HG03060 (cell line): Measurements from ENCODE around the gene PSPH.
"Not testable (repeated sequence)": the region's sequence is repeated elsewhere in the genome, so short reads cannot be mapped to it uniquely, and the experiment has no call there.

ENCODE experiments used
- ATAC-seq: cut with Tn5 transposase; IDR thresholded peaks from one replicate; pipeline ENCODE4 v1.9.1; 2021; ENCODE audit warnings: low read depth, moderate number of reproducible peaks; ENCODE audit not compliant: unreplicated experiment

Gene PSPH

DNA sequence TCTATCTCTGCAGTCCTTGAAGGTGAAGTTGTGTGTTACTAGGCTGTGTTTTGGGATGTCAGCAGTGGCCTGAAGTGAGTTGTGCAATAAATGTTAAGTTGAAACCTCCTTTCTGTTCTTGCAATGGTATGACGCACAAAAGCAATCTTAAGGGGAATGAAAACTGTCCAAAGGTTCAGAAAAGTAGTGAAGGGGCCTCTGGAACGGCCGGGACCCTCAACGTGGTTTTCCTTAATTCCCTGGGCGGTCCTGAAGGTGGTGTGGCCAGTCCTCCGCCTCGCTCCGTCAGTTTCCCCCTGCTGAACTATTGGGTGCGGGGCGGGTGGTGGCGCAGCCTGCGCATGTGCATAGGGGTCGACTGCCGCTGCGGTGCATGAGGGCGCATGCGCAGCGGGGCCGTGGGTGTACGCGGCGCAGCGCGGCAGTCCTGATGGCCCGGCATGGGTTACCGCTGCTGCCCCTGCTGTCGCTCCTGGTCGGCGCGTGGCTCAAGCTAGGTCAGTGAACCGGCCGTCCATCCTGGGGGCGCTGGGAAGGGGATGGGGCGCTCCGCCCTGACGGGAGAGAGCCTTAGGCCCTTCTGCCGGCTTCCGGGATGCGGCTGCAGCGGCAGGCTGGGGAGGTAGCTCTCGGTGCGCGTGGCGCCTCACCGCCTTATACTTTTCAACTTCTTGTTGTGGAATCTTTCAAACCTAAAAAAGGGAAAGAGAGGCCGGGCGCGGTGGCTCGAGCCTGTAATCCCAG, 12.8 kb upstream of the PSPH start, which contains the start of gene SUMF2:
TSS of gene SUMF2 (plus strand) at position 405 of the 744 bp plus-strand sequence. CDS start at position 431, 26 bp downstream.
- peak; percentile 78 for ATAC-seq

DNA sequence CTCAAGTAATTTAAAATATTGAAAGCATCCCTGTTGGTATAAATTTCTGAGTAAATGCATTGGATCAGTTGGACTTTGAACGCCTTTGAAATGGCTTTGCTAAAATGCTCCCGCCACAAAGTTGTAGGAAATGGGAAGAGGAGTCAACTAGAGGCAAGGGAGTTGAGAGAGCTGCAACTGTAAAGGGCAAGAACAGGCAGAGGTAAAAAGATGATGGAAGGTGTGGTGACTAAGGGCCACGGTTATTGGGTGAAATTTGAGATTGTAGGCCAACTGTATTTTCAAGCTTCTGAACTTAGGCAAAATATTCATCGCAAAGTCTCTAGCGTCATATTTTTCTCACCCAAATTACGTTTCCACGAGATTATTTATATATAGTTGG, 12.2 kb upstream of the PSPH start:
- no peak for ATAC-seq

DNA sequence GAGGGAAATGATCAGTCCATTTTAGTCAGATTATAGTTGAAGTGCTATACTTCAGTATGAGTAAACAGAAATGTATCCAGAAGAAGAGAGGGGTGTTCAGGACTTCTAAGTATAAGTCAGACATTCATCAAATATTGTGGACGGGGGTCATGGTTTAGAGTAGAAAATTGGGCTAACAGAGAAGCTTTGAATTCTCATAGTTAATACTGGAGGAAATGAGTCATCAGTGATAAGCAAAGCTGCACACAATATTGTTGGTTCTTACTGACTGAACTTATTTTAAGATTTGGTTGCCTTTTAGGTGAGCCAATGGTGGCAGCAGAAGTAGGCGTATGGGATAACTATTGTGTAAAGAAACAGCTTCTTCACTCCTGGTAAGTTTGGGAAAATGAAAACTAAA, 11.1 kb upstream of the PSPH start:
- no peak for ATAC-seq

DNA sequence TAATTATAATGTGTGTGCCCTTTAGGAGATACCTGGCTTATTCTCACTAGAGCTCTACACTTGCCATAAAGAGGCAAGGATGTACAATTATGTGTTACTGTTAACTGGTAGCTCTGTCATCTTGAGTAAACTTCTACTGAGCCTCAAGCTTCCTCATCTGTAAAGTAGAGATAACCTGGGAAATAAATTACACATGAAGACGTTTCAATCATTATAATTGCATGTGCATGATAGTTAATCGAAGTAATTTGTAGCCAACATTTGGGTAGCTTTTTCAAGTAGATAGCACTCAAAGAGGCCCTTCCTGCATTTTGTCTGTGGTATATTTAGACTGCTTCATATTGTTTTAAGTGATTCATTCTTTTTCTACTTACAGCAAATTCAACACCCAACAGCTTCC, 2.7 kb upstream of the PSPH start:
- ATAC-seq = no peak

DNA sequence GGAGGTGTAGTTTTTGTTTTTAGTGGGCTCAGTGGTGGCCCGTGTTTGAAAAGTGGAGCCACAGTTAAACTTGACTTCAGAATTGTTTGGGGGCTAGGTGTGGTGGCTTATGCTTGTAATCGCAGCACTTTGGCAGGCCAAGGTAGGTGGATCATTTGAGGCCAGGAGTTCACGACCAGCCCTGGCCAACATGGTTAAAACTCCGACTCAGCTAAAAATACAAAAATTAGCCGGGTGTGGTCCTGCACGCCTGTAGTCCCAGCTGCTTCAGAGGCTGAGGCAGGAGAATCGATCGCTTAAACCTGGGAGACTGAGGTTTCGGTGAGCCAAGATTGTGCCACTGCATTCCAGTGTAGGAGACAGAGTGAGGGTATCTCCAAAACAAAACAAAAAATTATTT, 2.1 kb upstream of the PSPH start:
- no peak for ATAC-seq

DNA sequence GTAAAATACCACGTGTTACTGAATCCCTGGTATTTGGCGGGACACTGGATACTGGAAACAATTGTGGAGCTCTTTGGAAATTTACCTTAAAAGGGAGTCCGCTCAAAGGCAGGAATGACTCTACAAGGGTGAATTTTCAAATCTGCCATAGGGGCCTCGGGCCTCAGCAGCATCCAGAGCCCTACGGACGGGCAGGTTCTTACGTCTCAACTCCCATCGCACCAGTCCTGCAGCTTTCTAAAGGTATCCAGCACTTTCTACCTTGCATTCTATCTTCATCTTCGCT, 248 bp downstream of the PSPH start:
- ATAC-seq = no peak

DNA sequence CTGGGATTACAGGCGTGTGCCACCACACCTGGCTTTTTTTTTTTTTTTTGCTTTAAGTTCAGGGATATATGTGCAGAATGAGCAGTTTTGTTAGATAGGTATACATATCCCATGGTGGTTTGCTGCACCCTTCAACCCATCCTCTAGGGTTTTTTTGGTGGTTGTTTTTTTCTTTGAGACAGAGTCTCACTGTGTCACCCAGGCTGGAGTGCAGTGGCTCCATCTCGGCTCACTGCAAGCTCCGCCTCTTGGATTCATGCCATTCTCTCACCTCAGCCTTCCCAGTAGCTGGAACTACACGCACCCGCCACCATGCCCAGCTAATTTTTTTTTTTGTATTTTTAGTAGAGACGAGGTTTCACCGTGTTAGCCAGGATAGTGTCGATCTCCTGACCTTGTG, 2.5 kb downstream of the PSPH start:
- not testable (repeated sequence) for ATAC-seq

DNA sequence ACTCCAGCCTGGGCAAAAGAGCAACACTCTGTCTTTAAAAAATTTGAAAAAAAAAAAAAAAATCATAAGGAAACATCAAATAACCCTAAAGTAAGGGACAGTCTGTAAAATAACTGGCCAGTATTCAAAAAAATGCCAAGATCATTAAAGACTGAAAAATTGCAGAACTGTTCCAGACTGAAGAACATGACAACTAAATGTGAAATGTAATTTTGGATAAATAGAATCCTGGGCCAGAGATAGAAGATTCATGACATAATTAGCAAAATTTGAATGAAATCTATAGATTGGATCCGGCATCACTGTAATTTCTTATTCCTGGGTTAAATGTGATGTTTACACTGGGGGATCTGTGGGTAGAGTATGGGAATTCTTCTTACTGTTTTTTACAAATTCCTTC, 3.0 kb downstream of the PSPH start:
- ATAC-seq = no peak

DNA sequence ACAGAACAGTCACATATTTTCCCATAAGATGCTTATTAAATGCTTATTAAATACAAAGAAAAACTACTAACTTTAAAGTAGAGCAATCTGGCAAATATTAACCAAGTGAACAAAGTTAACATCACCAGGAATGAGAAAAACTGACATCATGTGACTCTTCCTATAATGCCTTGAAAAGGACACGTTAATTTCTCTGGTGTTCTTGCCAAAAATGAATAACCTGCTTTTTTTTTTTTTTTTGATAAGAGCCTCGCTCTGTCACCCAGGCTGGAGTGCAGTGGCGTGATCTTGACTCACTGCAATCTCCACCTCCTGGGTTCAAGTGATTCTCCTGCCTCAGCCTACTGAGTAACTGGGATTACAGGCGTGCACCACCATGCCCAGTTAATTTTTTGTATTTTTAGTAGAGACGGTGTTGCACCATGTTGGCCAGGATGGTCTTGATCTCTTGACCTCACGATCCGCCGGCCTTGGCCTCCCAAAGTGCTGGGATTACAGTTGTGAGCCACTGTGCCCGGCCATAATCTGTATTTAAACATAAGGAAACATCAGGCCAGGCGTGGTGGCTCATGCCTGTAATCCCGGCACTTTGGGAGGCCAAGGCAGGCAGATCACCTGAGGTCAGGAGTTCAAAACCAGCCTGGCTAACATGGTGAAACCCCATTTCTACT, 3.7 kb downstream of the PSPH start:
- not testable (repeated sequence) for ATAC-seq

DNA sequence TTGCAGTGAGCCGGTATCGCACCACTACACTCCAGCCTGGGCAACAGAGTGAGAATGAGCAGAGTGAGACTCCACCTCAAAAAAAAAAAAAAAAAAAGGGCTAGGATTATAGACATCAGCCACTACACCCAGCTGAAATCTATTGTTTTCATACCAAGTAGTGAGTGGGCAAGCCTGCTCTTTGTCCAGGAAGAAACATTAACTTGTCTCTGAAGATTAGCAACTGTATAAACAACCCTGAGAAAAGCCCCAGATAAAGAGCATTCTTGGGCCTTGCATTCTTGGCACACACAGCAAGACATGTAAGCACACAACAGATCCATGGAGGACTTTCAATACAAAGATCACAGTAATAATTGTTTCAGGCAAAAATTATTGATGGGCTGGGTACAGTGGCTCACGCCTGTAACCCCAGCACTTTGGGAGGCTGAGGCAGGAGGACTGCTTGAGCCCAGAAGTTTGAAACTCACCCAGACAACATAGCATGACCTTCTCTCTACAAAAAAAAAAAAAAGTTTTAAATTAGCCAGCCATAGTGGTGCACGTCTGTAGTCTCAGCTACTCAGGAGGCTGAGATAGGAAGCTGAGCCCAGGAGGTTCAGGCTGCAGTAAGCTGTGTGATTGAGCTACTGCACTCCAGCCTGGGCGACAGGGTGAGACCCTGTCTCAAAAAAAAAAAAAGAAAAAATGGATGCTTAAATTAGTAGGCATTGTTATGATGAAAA, 4.4 kb downstream of the PSPH start:
- ATAC-seq = no peak

DNA sequence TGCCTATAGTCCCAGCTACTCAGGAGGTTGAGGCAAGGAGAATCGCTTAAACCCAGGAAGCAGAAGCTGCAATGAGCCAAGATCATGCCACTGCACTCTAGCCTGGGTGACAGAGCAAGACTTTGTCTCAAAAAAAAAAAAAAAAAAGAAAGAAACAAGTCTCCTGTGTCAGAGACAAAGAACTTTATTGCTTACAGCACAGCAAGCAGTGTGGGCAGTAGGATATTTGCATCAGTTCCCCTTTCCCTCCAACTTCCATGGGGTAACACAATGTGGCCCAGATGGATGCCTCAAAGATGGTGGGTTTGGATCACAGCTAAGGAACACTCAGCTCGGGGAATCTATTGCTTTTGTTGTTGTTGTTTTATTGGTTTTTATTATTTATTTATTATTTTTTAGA, 5.5 kb downstream of the PSPH start:
- ATAC-seq = not testable (repeated sequence)

DNA sequence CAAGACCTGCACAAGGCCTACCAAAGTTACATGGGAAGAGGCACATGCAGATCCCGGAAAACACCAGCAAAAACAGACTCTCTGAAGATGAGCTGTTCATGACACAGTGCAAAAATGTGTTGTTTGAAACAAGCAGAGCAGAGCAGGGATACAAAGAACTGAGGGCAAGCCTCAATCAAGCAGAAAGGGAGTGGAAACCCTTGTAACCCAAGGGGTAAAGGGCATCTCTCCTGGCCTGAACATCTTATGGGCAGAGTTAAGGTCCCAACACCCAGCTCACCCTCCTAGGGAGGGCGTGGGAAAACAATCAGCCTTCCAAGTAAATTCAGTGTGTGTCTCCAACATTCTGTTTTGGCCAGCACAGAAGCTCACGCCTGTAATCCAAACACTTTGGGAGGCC, 10.5 kb downstream of the PSPH start:
- ATAC-seq = no peak

DNA sequence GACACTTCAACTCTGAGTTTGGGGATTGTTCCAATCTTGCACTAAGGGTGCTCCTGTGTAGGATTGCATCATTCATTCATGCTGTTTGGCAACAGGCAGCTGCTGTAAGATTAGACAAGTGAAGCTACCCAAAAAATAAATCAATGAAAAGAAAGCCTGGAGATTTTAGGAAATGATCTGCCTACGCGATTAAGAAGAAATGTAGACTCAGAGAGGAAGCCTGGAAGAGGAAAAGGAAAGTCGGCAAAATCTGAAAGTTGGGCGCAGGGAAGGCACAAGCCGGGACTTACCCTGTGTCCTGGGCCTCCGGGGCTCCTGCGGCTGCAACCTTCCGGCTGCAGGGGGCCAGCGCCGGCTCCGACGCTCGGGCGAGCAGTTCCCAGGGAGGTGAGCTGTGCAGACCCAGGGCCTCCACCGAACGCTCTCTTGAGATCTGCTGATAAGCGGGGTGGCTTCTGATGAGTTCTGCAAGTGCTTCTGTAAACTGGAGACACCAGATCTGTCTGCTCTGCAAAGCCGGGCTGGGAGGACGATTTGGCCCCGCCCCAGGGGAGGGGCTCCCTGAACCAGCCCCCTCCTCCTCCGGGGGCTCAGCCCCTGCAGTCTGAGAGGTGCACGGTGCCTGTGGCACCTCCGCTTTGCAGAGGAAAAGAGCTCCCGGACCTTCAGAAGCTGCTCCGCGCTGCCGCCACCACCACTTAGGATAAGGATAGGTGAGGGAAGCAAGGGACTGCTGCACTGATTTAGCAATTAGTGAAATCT, 17.4 kb downstream of the PSPH start:
- ATAC-seq = peak; percentile 86

DNA sequence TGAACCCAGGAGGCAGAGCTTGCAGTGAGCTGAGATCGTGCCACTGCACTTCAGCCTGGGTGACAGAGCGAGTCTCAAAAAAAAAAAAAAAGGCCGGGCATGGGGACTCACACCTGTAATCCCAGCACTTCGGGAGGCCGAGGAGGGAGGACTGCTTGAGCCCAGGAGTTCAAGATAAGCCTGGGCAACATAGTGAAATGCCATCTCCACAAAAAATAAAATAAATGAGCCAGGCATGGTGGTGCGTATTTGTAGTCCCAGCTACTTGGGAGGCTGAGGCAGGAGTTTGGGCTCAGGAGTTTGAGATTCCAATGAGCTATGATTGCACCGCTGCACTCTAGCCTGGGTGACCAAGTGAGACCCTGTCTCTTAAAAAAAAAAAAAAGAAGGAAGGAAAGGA, 18.7 kb downstream of the PSPH start:
- not testable (repeated sequence) for ATAC-seq

DNA sequence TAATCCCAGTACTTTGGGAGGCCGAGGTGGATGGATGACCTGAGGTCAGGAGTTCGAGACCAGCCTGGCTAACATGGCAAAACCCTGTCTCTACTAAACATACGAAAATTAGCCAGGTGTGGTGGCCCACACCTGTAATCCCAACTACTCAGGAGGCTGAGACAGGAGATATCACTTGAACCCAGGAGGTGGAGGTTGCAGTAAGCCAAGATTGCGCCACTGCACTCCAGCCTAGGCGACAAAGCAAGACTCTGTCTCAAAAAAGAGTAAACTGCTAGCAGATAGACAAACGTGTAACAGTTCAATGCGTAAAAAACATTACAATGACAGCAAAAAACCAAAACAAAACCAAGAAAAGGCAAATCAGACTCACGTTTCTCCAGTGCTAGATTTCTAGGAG, 19.7 kb downstream of the PSPH start:
- ATAC-seq = not testable (repeated sequence)

DNA sequence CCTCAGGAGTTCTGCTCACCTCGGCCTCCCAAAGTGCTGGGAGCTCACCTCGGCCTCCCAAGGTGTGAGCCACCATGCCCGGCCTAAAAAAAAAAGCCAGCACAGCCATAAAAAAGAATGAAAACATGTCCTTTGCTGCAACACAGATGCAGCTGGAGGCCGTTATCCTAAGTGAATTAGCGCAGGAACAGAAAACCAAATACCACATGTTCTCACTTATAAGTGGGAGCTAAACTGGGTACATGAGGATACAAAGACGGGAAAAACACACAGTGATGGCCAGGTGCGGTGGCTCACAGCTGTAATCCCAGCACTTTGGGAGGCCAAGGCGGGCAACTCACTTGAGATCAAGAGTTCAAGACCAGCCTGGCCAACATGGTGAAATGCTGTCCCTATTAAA, 20.9 kb downstream of the PSPH start:
- ATAC-seq = no peak

DNA sequence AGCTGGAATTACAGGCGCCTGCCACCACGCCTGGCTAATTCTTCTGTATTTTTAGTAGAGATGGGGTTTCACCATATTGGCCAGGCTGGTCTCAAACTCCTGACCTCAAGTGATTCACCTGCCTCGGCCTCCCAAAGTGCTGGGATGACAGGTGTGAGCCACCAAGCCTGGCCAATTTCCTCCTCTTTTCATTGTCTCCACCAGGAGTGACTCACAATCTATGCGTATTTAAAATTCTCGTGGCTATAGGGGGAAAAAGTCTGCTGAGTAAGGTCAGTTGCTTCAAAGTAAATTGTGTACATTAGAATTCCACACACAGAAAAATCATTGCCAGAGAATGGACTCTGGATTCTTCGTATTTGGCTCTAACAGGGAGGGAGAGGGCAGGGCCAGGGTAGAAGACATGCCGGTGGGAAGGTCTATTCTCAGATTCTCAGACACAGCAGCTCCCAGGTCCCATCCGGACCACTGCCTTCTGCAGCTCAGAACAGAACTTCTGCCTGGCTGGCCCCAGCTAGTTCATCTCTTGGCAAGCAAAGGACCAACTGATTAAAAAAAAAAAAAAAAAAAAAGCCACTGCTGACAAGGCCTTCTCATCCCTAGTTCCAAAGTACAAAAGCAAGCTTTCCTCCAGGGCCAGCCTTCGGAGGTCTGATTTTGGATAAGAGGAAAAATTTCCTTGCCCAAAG, 22.2 kb downstream of the PSPH start:
- no peak for ATAC-seq

DNA sequence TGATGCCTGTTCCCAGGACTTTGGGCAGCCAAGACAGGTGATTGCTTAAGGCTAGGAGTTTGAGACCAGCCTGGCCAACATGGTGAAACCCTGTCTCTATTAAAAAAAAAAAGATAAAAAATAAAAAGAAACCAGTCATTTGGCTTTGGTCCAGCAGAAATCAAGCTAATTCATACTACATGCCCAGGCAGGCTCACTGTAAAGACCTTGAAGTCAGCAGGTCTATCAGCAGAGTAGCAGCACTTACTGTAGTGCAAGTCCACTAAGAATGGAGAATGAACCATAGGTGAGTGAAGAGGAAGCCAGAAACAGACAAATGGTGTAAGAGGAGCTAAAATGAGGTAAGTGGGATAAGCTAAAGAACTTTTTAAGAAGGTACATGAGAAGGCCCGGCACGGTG, 24.7 kb downstream of the PSPH start:
- ATAC-seq = no peak

DNA sequence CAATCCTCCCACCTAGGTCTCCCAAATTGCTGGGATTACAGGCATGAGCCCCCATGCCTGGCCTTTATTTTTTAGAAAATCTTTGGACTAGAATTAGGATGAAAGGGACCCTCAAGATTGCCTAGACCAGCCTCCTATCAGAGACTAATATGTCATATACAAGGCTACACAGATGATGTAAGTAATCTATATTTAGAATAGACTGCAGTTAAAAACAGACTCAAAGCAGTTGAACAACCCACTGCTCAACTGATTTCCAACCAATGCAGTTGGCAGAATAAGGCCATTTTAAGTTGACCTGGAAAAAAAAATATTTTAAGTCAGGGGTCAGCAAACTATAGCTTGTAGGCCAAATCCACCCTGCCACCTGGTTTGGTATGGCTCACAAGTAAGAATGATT, 27.7 kb downstream of the PSPH start:
- ATAC-seq = no peak

DNA sequence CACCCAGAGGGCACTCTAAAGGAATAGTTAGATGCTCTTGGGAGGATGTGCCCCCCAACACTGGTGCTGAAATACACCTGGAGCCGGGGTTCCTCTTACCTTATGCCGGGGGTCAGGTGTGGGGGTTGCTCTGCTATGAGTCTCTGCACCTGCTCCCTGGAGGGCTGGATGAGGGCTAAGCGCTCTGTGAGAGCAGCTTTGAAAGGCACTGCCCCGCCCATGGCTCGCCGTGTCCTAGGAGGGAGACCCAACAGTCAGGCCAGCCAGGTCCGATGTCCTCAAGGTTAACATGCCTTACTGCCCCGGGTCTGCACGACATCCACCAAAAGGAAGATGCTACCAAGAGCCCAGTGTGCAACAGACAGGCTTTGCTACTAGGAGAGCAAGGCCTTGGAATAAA, 31.7 kb downstream of the PSPH start:
- no peak for ATAC-seq
